ENCODE results near the gene SMARCD2. TPM values are rescaled to one million over a fixed set of nuclear protein-coding genes. Genes with fewer than 3 reads are reported as not detected.
A peak's percentile ranks its signal among the peaks of the same experiment; 100 is the strongest.

Gene SMARCD2
- total RNA-seq, 2 donors from 2014 or later: 68.8 to 82.1 TPM

DNA sequence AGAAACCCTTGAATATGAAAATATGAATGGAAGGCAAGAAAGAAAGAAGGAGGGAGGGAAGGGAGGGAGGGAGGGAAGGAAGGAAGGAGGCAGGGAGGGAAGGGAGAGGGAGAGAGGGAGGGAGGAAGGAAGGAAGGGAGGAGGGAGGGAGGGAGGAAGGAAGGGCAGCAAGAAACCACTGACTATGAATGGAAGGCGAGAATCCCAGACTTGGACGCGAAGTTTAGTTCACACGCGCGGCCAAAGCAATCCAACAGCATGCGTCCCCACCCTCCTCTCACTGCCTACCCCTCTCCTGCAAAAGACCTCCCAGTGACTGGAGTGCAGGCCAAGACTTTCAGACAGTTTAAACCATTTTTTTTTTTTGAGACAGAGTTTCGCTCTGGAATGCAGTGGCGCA, 7.9 kb upstream of the SMARCD2 start:
- no peak overlapping the region for H3K27ac Mint-ChIP-seq
- TF ChIP-seq, protein P1, sequence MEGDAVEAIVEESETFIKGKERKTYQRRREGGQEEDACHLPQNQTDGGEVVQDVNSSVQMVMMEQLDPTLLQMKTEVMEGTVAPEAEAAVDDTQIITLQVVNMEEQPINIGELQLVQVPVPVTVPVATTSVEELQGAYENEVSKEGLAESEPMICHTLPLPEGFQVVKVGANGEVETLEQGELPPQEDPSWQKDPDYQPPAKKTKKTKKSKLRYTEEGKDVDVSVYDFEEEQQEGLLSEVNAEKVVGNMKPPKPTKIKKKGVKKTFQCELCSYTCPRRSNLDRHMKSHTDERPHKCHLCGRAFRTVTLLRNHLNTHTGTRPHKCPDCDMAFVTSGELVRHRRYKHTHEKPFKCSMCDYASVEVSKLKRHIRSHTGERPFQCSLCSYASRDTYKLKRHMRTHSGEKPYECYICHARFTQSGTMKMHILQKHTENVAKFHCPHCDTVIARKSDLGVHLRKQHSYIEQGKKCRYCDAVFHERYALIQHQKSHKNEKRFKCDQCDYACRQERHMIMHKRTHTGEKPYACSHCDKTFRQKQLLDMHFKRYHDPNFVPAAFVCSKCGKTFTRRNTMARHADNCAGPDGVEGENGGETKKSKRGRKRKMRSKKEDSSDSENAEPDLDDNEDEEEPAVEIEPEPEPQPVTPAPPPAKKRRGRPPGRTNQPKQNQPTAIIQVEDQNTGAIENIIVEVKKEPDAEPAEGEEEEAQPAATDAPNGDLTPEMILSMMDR (conservative IDR thresholded peaks at IDR 0.05): no peak
- H3K4me1 Mint-ChIP-seq: no peaks in the 10 kb centered on the region
- H3K4me3 ChIP-seq (ENCODE audit: low read length): no peak overlapping the region
- H3K36me3 Mint-ChIP-seq (ENCODE audit: low read depth): no peaks in the 10 kb centered on the region
- H3K4me3 Mint-ChIP-seq: no peak overlapping the region
- H3K27me3 Mint-ChIP-seq (ENCODE audit: insufficient read depth): peaks cover 71% of the 10 kb centered on the region
- 91 to 94% methylated on average over 2 to 9 of the region's 9 CpGs for WGBS, 2 experiments (ENCODE audit: insufficient coverage in 1 of 2, insufficient read length in 1 of 2)
- H3K9ac ChIP-seq (ENCODE audit: extremely low read depth, low read length, poor library complexity, severe bottlenecking): no peak overlapping the region
- H3K9me3 Mint-ChIP-seq: peaks cover 20% of the 10 kb centered on the region
- no peak for DNase-seq
- H3K27ac ChIP-seq (ENCODE audit: low read depth, low read length): no peak overlapping the region
- H3K4me1 ChIP-seq (ENCODE audit: control insufficient read depth, insufficient read depth, low read length): no peaks in the 10 kb centered on the region
- H3K36me3 ChIP-seq (ENCODE audit: control insufficient read depth, insufficient read depth, low read length): no peaks in the 10 kb centered on the region
- no peaks in the 10 kb centered on the region for H3K9me3 ChIP-seq (ENCODE audit: control insufficient read depth, low read length)
- H3K27me3 ChIP-seq (ENCODE audit: control insufficient read depth, insufficient read depth, low read length, poor library complexity, severe bottlenecking): peaks cover 21% of the 10 kb centered on the region

DNA sequence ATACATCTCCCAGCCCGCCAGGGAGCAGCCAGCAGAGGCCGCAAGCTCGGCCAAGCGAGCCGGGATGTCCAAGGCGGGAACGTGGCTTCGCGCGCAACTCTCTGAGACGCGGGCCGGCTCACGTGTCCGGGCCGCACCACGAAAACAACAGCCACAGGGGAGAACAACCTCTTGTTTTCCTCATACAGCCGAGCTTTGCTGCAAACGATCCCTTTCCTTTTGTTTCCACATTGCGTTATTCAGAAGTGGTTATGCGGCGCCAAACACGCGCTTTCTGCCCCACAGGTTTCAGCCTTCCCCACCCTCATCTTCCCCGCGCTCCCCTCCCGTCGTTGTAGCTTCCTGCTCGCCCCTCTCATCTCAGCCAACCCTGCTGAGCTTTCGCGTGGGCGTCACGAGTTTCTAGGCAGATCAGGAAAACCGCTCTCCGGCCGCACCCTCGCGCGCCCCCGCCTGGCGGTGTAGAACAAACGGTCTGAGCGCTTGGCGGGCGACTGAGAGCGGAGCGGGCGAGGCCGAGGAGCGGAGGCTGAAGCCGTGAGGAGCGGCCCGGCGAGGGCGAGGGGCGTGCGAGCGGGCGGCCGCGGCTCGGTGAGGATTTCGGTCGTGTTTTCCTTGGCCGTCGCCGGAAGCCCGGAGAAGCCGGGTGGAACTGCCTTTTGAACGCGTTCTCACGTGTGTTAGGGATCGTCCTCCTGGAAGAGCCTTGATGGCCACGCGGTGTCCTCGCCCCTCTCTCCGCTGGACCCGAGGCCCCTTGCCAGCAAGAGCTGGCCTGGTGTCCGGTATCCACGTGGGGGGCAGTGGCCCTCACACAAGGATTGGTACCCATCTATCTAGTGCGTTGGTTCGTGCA, 6.6 kb upstream of the SMARCD2 start:
- peaks cover 3% of the 10 kb centered on the region for H3K4me1 Mint-ChIP-seq
- H3K36me3 ChIP-seq (ENCODE audit: control insufficient read depth, insufficient read depth, low read length): no peaks in the 10 kb centered on the region
- H3K9me3 Mint-ChIP-seq: peaks cover 20% of the 10 kb centered on the region
- H3K4me3 ChIP-seq (ENCODE audit: low read length): no peak overlapping the region
- H3K27me3 ChIP-seq (ENCODE audit: control insufficient read depth, insufficient read depth, low read length, poor library complexity, severe bottlenecking): peaks cover 21% of the 10 kb centered on the region
- WGBS, 2 experiments (ENCODE audit: insufficient coverage in 1 of 2, insufficient read length in 1 of 2): 67 to 76% methylated on average over 56 to 82 of the region's 82 CpGs
- H3K27ac ChIP-seq (ENCODE audit: low read depth, low read length): no peak overlapping the region
- H3K27me3 Mint-ChIP-seq (ENCODE audit: insufficient read depth): peaks cover 68% of the 10 kb centered on the region
- no peaks in the 10 kb centered on the region for H3K36me3 Mint-ChIP-seq (ENCODE audit: low read depth)
- H3K4me3 Mint-ChIP-seq: peak overlapping the region; percentile 53
- no peaks in the 10 kb centered on the region for H3K9me3 ChIP-seq (ENCODE audit: control insufficient read depth, low read length)
- H3K27ac Mint-ChIP-seq: peak overlapping the region; percentile 96
- no peaks in the 10 kb centered on the region for H3K4me1 ChIP-seq (ENCODE audit: control insufficient read depth, insufficient read depth, low read length)
- peak; percentile 99 for DNase-seq
- H3K9ac ChIP-seq (ENCODE audit: extremely low read depth, low read length, poor library complexity, severe bottlenecking): peak overlapping the region; percentile 44
- TF ChIP-seq, protein P1 (conservative IDR thresholded peaks at IDR 0.05): peak; percentile 75

DNA sequence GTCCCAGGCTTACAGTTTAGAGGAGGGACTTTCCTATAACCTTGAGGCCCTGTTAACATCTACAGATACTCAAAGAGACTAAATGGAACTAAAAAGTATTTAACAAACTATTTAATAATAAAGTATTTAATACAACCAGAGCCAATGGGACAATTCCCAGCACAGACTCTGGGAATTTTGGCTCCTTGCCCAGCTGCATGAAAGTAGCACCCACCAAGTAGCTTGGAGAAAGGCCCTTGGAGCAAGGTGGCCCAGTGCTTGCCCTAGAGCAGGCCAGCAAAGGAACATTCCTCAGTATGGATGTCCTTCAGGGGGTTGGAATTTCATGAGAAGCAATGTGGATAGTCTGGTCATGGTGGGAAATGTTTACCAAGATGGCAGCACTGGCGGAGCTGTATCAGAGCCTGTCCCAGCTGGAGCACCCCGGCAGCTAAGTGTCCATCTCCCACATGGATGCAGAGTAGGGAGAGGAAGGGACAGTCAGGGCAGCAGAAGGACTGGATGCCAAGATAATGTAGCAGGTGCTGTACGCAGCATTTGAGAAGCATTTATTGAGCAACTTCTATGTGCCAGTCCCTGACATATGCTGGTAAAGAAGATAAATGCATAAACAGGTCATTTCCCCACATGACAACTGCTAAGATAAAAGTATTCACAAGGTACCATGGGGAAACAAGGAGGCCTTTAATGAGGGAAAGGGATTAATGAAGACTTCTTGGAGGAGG, 5.2 kb upstream of the SMARCD2 start:
- Mint-ChIP-seq H3K36me3 (ENCODE audit: low read depth) (no peaks in the 10 kb centered on the region), H3K4me3 (no peak overlapping the region)
- no peaks in the 10 kb centered on the region for H3K4me1 ChIP-seq (ENCODE audit: control insufficient read depth, insufficient read depth, low read length)

More for the DNA sequence above, 5.2 kb upstream of the SMARCD2 start:
- H3K9ac ChIP-seq (ENCODE audit: extremely low read depth, low read length, poor library complexity, severe bottlenecking): no peak overlapping the region
- TF ChIP-seq, protein P1 (conservative IDR thresholded peaks at IDR 0.05): no peak
- H3K27ac Mint-ChIP-seq: no peak overlapping the region
- DNase-seq: no peak
- H3K27me3 Mint-ChIP-seq (ENCODE audit: insufficient read depth): peaks cover 67% of the 10 kb centered on the region
- H3K4me1 Mint-ChIP-seq: peaks cover 3% of the 10 kb centered on the region
- H3K9me3 Mint-ChIP-seq: peaks cover 20% of the 10 kb centered on the region
- 96 to 98% methylated on average over 3 of the region's 3 CpGs for WGBS, 2 experiments (ENCODE audit: insufficient coverage in 1 of 2, insufficient read length in 1 of 2)
- no peaks in the 10 kb centered on the region for H3K36me3 ChIP-seq (ENCODE audit: control insufficient read depth, insufficient read depth, low read length)
- H3K27ac ChIP-seq (ENCODE audit: low read depth, low read length): no peak overlapping the region
- H3K4me3 ChIP-seq (ENCODE audit: low read length): no peak overlapping the region
- H3K9me3 ChIP-seq (ENCODE audit: control insufficient read depth, low read length): no peaks in the 10 kb centered on the region
- H3K27me3 ChIP-seq (ENCODE audit: control insufficient read depth, insufficient read depth, low read length, poor library complexity, severe bottlenecking): peaks cover 9% of the 10 kb centered on the region
